Measurements from ENCODE around the gene SEC11C. TPM values are rescaled to one million over a fixed set of nuclear protein-coding genes. Genes with fewer than 3 reads are reported as not detected.
A peak's percentile ranks its signal among the peaks of the same experiment; 100 is the strongest.
"Not testable (repeated sequence)": the region's sequence is repeated elsewhere in the genome, so short reads cannot be mapped to it uniquely, and the experiment has no call there.

SEC11C gene
- total RNA-seq, 8 experiments from 2014 or later = 38.1 to 224 (median 159) TPM

DNA sequence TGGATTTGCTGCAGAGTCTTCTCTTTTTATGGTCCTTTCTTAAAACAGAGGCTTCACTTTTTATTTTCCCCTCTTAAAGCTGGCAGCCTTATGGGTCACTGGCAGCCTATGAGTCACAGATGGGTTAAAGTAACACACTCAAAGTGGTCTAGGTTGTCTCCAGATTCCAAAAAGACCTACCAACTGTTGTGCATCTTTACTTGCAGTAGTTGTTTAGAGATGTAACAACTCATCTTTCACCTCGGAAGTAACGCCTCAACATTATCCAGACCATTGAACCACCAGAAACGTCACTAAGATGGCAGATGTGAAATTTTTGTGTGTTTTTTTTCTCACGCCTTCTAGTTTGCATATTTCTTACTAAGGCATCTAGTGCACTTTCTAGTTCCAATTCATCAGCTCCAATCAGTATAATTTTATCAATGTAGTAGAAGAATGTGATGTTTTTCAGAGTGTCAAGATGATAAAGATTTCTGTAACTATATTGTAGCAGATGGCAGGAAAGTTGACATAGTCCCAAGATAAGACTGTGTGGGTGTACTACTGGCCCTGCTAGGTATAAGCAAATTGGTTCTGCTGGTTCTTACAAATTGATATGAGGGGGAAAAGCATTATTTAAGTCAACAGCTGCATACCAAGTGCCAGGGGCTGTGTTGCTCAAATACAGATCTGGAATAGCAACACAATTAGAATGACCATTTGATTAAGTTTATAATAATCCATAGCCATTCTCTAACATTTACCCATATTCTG lies 9.6 kb upstream of the SEC11C start:
- in situ Hi-C loops (cut with MboI; ENCODE audit: low pct_unique_long_range_greater_than_20kb in 2 of 9, low sequenced_read_pairs in 9 of 9, unreplicated experiment in 9 of 9) = no loop called here
- WGBS, 10 experiments = 13 to 92% (median 64%) methylated on average over 1 to 4 of the region's 4 CpGs; no CpG with 5 or more reads in 2 of the 10 experiments
- ATAC-seq (replicated peaks in 6 of 8) = no peak
- Histone ChIP-seq H3K4me1 (replicated peaks in 1 of 2) (no peaks in the 10 kb centered on the region), H3K4me3 (no peak overlapping the region), H3K27ac (no peak overlapping the region)

DNA sequence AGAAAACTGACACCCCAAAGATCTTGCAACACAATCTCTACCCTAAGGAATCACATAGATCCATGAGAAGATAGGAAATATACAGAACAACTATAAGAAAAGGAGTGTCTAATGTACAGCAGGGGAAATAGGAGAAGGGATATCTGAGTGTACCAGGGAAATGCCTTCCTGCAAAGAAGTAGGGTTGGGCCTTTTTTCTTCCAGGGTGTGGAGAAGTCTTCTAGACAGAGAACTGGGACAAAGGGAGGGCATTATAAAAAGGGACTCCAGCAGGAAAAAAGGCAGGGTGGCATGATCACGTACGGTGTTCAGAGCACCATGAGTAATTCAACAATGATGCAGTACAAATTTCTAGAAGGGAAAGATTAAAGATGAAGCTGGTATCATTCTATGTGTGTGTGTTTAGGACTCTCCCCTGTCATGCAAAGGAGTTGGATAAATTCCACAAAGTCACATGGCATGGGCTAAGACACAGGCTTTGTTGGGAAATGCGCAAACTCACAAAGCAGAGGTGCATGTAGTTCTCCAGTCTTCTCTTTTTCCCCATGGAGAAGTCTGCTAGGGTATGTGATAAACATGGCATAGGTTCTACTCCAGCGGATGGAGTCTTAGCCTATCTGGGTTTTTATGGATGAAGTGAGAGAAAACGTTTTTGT lies 6.7 kb upstream of the SEC11C start:
- H3K4me1 ChIP-seq (replicated peaks in 1 of 2) = no peaks in the 10 kb centered on the region
- 40 to 83% (median 56%) methylated on average over 2 to 5 of the region's 5 CpGs; no CpG with 5 or more reads in 2 of the 10 experiments for WGBS, 10 experiments
- in situ Hi-C loops (cut with MboI; ENCODE audit: low pct_unique_long_range_greater_than_20kb in 2 of 9, low sequenced_read_pairs in 9 of 9, unreplicated experiment in 9 of 9) = no loop called here
- H3K4me3 ChIP-seq = no peak overlapping the region
- ATAC-seq (replicated peaks in 6 of 8) = peak in 5 of 8 experiments; percentile 46 to 93 (median 67)
- H3K27ac ChIP-seq = no peak overlapping the region

DNA sequence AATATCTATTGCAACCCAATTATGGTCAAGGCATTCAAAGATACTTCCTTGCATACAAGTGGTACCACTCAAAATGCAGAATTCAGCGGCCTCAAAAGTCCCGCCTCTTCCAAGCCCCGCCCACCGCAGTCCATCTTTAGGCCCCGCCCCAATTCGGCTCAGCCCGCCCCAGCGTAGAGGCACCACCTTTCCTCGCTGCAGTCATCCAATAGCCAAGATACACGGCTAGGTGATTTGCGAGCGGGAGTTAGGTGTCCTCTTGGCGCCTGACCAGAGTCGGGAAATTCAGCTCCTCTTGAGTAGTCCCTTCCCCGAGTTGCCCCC lies 431 bp upstream of the SEC11C start:
- Histone ChIP-seq H3K4me1 (replicated peaks in 1 of 2) (peaks cover 23 to 24% of the 10 kb centered on the region in 2 donors), H3K4me3 (peak overlapping the region; percentile 56 to 86 (median 70)), H3K27ac (peak overlapping the region; percentile 97)
- WGBS, 10 experiments = 0% methylated on average over 4 to 6 of the region's 15 CpGs; no CpG with 5 or more reads in 8 of the 10 experiments
- in situ Hi-C loops (cut with MboI; ENCODE audit: low pct_unique_long_range_greater_than_20kb in 2 of 9, low sequenced_read_pairs in 9 of 9, unreplicated experiment in 9 of 9) = no loop called here
- ATAC-seq (replicated peaks in 6 of 8) = peak; percentile 84 to 89 (median 86)

DNA sequence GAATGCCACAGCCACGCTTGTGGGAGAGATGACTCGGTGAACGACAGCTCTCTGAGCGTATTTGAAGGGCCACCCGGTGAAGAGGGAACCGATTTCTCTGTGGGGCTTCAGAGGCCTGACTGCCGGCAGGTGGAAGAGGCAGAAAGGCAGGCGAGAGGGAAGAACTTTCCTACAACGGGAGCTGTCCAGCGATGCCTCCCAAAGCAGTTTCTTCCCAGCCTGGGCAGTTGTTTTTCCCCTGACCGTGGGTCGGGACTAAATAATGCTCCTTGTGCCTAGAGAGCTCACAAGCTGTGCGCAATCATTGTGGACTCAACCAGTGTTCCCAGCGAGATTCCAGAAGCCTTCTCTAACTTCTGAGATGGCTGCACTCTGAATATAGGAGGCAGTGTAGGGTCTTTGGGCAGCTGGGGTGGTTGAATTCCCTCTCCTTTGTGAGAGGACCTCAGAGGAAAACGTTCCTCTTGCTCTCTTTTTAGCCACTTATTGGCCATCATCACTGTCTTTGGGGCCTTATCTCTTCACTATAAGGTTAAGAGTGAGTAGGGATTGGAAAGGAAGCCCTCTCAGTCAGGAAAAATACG lies 710 bp downstream of the SEC11C start:
- in situ Hi-C loops (cut with MboI; ENCODE audit: low pct_unique_long_range_greater_than_20kb in 2 of 9, low sequenced_read_pairs in 9 of 9, unreplicated experiment in 9 of 9) = no loop called here
- peak in 3 of 8 experiments; percentile 4 to 12 (median 7) for ATAC-seq (replicated peaks in 6 of 8)
- Histone ChIP-seq H3K27ac (peak overlapping the region in 1 of 2 donors; percentile 97), H3K4me1 (replicated peaks in 1 of 2) (peaks cover 23 to 24% of the 10 kb centered on the region in 2 donors), H3K4me3 (peak overlapping the region; percentile 56 to 86 (median 70))
- WGBS, 10 experiments = 0 to 67% (median 27%) methylated on average over 1 to 14 of the region's 16 CpGs; no CpG with 5 or more reads in 1 of the 10 experiments

DNA sequence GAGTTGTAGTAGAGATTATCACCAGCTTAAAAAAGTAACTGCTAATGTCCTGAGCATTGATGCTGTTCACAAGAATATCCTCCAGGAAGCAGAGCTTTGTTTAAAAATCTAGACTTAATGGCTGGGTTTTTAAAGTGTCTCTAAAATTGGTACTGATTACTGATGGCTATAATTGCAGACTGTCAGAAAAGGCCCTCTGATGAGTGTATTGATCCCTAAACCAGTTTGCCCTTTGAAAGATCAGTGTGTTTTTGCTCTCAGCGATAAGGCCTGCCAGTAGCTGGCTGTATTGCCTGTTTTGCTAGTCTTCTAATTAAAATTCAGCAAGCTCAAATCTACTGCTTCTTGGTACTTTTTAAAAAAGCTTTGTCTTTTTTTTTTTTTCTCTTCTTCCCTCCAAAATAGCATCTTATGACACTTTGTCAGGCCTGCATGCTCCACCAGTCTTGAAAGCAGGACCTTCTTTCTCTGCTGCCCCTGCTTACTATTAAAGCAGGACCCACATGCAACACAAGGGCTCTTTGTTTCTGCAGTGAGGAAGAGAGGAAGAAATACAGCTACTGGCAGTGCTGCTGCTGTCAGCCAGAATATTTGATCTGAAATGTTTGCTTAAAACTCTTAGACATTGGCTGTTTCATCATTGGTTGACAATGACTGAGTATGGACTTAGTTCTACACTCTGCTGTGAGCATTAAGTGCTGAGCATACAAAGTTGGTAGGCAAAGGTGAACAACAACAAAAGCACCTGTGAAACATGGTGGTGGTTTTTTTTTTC lies 1.8 kb downstream of the SEC11C start:
- Histone ChIP-seq H3K27ac (no peak overlapping the region), H3K4me1 (replicated peaks in 1 of 2) (peaks cover 23 to 24% of the 10 kb centered on the region in 2 donors), H3K4me3 (peak overlapping the region in 4 of 5 donors; percentile 56 to 86 (median 65))
- WGBS, 10 experiments = 33 to 100% (median 80%) methylated on average over 1 of the region's 1 CpG; no CpG with 5 or more reads in 5 of the 10 experiments
- no peak for ATAC-seq (replicated peaks in 6 of 8)
- in situ Hi-C loops (cut with MboI; ENCODE audit: low pct_unique_long_range_greater_than_20kb in 2 of 9, low sequenced_read_pairs in 9 of 9, unreplicated experiment in 9 of 9) = no loop called here

DNA sequence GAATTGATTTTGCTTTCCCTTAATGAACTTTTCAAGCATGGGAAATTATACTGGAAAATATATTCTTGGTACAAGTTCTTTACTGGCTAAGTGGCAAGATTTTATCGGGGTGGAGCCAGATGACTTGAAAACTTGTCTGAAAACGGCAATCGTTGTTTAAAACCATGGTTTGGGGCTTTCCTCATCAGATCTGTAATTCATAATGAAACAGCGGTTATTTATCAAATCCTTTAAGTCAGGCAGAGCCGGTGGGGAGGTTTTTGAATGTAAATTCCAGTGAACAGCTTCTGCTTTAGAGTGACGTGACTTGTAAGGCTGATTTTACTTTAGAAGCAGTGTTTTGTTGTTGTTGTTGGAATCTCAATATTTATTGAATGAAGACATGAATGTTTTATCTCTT lies 2.6 kb downstream of the SEC11C start:
- no peak overlapping the region for H3K4me3 ChIP-seq
- ATAC-seq (replicated peaks in 6 of 8) = no peak
- in situ Hi-C loops (cut with MboI; ENCODE audit: low pct_unique_long_range_greater_than_20kb in 2 of 9, low sequenced_read_pairs in 9 of 9, unreplicated experiment in 9 of 9) = no loop called here

DNA sequence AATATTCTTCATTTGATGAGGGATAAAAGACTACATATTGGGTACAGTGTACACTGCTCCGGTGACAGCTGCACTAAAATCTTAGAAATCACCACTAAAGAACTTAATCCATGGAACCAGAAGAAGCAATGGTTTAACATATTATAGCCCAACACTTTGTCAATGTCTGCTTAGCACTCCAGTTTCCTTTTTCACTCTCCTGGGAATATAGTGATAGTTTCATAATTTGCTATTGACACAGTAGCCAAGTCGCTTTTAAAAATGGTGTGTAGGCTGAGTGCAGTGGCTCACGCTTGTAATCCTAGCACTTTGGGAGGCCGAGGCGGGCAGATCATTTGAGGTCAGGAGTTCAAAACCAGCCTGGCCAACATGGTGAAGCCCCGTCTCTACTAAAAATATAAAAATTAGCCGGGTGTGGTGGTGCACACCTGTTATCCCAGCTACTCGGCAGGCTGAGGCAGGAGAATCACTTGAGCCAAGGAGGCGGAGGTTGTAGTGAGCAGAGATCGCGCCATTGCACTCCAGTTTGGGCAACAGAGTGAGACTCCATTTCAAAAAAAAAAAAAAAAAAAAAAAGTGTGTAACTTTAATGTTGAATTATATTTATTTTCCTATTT lies 3.2 kb downstream of the SEC11C start:
- H3K4me3 ChIP-seq; ATAC-seq (replicated peaks in 6 of 8); H3K27ac ChIP-seq; in situ Hi-C loops (cut with MboI; ENCODE audit: low pct_unique_long_range_greater_than_20kb in 2 of 9, low sequenced_read_pairs in 9 of 9, unreplicated experiment in 9 of 9): not testable (repeated sequence)
- WGBS, 10 experiments = 85 to 100% (median 94%) methylated on average over 1 to 11 of the region's 11 CpGs; no CpG with 5 or more reads in 1 of the 10 experiments
- peaks cover 23 to 24% of the 10 kb centered on the region in 2 donors for H3K4me1 ChIP-seq (replicated peaks in 1 of 2)

More for the DNA sequence above, 2.6 kb downstream of the SEC11C start:
- peaks cover 23 to 24% of the 10 kb centered on the region in 2 donors for H3K4me1 ChIP-seq (replicated peaks in 1 of 2)
- no peak overlapping the region for H3K27ac ChIP-seq
- 22 to 100% (median 60%) methylated on average over 1 to 6 of the region's 6 CpGs for WGBS, 10 experiments

DNA sequence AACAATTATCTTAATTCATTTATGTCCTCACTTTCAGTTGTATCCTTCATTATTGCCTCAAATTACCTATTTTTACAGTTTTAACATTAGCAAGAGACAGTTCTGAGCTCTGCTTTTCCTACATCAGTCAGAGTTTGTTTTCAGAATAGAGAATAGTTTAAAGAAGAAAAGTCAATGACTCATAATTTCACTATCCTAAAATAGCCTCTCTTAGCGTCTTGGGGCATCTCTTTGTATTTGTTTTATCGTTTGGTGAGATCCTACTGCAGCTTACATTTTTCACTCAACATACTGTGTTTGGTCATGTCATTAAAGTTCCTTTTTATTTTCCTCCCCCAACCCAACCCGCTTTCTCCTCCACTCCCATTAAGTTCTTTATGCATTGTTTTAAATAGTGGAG lies 3.8 kb downstream of the SEC11C start:
- Histone ChIP-seq H3K4me1 (replicated peaks in 1 of 2) (peaks cover 23 to 24% of the 10 kb centered on the region in 2 donors), H3K4me3 (no peak overlapping the region), H3K27ac (no peak overlapping the region)
- 33 to 96% (median 80%) methylated on average over 2 to 3 of the region's 3 CpGs; no CpG with 5 or more reads in 1 of the 10 experiments for WGBS, 10 experiments
- ATAC-seq (replicated peaks in 6 of 8) = no peak
- in situ Hi-C loops (cut with MboI; ENCODE audit: low pct_unique_long_range_greater_than_20kb in 2 of 9, low sequenced_read_pairs in 9 of 9, unreplicated experiment in 9 of 9) = no loop called here

DNA sequence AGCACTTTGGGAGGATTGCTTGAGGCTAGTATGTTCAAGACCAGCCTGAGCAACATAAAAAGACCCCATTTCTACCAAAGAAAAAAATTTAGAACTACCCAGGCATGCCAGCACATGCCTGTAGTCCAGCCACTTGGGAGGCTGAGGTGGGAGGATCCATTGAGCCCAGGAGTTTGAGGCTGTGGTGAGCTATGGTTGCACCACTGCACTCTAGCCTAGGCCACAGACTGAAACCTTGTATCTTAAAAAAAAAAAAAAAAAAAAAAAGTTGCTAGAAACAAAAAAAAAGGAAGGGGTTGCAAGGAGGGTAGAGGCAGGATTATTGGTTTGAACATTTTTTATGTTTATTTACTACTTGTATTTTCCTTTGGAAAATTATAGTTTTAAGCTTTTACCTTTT lies 4.8 kb downstream of the SEC11C start:
- no peak for ATAC-seq (replicated peaks in 6 of 8)
- in situ Hi-C loops (cut with MboI; ENCODE audit: low pct_unique_long_range_greater_than_20kb in 2 of 9, low sequenced_read_pairs in 9 of 9, unreplicated experiment in 9 of 9) = no loop called here
- Histone ChIP-seq H3K4me1 (replicated peaks in 1 of 2) (peaks cover 23 to 24% of the 10 kb centered on the region in 2 donors), H3K4me3 (no peak overlapping the region), H3K27ac (no peak overlapping the region)

DNA sequence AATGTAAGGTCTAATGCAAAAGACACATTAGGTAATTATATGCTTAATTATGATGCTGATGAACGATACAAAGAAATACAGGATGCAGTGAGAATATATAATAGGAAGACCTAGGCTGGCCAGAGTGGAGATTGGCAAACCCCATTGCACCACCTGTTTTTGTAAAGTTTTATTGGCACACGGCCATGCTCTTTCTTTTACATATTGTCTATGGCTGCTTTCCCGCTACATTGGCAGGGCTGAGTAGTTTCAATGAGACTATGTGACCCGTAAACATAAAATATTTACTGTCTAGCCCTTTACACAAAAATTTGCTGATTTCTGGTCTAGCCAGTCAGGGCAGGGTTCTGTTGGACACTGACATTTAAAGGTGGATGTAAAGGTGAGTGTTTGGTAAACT lies 5.4 kb downstream of the SEC11C start:
- no peak for ATAC-seq (replicated peaks in 6 of 8)
- Histone ChIP-seq H3K4me3 (no peak overlapping the region), H3K4me1 (replicated peaks in 1 of 2) (peaks cover 23 to 24% of the 10 kb centered on the region in 2 donors), H3K27ac (no peak overlapping the region)
- in situ Hi-C loops (cut with MboI; ENCODE audit: low pct_unique_long_range_greater_than_20kb in 2 of 9, low sequenced_read_pairs in 9 of 9, unreplicated experiment in 9 of 9) = no loop called here
- 84 to 100% (median 93%) methylated on average over 2 to 4 of the region's 4 CpGs; no CpG with 5 or more reads in 2 of the 10 experiments for WGBS, 10 experiments

DNA sequence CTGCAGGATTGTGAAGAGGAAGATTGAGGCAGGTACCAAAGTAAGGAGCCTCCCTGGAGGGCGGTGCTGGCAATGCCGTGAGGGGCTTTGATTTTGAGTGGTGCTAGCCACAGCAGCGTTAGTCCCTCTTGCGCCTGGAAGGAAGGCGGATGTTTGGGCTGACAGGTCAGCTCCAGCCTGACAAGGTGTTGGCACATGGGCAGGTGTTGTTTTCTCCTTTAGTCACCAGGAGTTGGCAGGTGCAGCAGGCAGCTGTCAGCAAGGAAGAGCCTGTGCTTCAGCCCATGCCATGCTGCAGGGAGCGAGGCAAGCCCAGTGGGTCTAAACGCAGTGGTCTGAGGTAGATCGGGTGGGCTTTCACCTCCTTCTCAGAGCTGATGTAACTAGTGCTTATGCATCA lies 8.5 kb downstream of the SEC11C start:
- Histone ChIP-seq H3K4me3 (no peak overlapping the region), H3K4me1 (replicated peaks in 1 of 2) (no peaks in the 10 kb centered on the region), H3K27ac (no peak overlapping the region)
- ATAC-seq (replicated peaks in 6 of 8) = no peak
- in situ Hi-C loops (cut with MboI; ENCODE audit: low pct_unique_long_range_greater_than_20kb in 2 of 9, low sequenced_read_pairs in 9 of 9, unreplicated experiment in 9 of 9) = no loop called here
- 67 to 100% (median 100%) methylated on average over 1 to 4 of the region's 8 CpGs; no CpG with 5 or more reads in 6 of the 10 experiments for WGBS, 10 experiments

DNA sequence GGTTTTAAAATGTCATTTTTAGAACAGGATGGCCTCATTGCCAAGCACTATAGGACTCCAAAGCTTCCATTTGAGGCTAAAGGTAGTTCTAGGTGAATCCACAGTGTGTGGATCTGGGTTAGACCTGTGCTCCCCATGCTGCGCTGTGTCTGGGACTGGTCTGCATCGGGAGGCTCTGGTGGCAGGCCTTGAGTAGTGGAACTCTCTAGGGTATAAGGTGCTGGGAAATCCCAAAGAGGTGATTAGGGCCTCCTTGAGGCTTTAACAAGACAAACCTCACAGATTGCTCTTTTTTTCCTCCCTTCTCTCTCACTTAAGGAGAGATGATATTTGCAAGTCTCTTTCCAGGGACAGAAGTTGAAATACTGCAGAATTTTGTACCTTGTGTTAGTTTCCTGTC lies 9.3 kb downstream of the SEC11C start:
- Histone ChIP-seq H3K4me3 (no peak overlapping the region), H3K4me1 (replicated peaks in 1 of 2) (no peaks in the 10 kb centered on the region), H3K27ac (no peak overlapping the region)
- in situ Hi-C loops (cut with MboI; ENCODE audit: low pct_unique_long_range_greater_than_20kb in 2 of 9, low sequenced_read_pairs in 9 of 9, unreplicated experiment in 9 of 9) = no loop called here
- 85 to 100% (median 100%) methylated on average over 1 to 2 of the region's 2 CpGs; no CpG with 5 or more reads in 5 of the 10 experiments for WGBS, 10 experiments
- no peak for ATAC-seq (replicated peaks in 6 of 8)
